ENCODE results near the gene NAPG.
"Not testable (repeated sequence)": the region's sequence is repeated elsewhere in the genome, so short reads cannot be mapped to it uniquely, and the experiment has no call there.

NAPG gene

GRCh38 chr18:10525697-10526560 lies at the start of gene NAPG:
Gene NAPG, plus strand, starts transcription at chr18:10526027. Its CDS starts 76 bp downstream, at chr18:10526103.
- DNase-seq (ENCODE audit: low read depth in 3 of 3) = peak; percentile 77 to 88 (median 83)

DNA sequence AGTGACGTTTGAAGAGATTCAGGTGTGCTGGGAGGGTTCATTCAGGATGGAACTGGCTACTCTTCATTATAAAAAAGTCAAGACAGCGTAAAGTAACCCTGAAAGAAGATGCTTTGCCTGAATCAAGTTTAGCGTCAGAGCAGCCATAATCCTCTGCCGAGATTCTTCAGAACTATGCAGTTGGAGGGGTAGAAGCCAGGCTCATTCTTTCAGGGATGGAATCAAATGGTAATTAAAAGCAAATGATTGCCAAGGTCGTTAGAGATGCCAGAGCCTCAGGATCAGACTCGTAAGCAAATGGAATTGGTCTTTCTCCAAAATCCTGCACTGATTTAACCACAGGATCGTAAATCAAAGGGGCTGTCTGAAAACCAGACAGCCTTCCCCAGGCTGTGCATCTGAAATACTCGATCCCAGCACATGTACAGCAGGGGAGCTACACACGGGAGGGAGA lies 49.5 kb upstream of the NAPG start:
- DNase-seq (ENCODE audit: low read depth in 3 of 3) = no peak

GRCh38 chr18:10477121-10477862 lies 48.5 kb upstream of the NAPG start:
- DNase-seq (ENCODE audit: low read depth in 3 of 3) = no peak

DNA sequence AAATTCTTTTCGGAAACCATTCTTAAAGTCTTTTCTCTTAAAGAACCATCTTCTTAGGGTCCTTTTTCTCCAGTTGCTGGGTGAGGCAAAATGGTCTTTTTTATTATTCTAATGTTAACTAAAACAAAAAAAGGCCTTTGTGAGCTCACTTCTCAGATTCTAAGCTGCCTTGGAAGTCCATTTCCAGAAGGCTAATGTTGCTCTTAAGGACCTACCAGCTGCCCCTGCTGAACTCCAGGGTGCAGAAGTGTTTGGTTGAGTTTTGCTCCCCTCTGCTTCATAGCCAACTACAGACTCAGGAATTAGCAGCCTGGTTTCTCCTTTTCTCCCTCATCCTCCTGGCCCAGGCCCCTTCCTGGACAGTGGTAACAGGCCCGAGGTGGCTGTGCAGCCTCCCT lies 48.0 kb upstream of the NAPG start:
- DNase-seq (ENCODE audit: low read depth in 3 of 3) = no peak

- DNase-seq (ENCODE audit: low read depth in 3 of 3) = no peak
Observed at GRCh38 chr18:10481831-10482230, 44.0 kb upstream of the NAPG start.

GRCh38 chr18:10482363-10482984 lies 43.4 kb upstream of the NAPG start:
- no peak for DNase-seq (ENCODE audit: low read depth in 3 of 3)

DNA sequence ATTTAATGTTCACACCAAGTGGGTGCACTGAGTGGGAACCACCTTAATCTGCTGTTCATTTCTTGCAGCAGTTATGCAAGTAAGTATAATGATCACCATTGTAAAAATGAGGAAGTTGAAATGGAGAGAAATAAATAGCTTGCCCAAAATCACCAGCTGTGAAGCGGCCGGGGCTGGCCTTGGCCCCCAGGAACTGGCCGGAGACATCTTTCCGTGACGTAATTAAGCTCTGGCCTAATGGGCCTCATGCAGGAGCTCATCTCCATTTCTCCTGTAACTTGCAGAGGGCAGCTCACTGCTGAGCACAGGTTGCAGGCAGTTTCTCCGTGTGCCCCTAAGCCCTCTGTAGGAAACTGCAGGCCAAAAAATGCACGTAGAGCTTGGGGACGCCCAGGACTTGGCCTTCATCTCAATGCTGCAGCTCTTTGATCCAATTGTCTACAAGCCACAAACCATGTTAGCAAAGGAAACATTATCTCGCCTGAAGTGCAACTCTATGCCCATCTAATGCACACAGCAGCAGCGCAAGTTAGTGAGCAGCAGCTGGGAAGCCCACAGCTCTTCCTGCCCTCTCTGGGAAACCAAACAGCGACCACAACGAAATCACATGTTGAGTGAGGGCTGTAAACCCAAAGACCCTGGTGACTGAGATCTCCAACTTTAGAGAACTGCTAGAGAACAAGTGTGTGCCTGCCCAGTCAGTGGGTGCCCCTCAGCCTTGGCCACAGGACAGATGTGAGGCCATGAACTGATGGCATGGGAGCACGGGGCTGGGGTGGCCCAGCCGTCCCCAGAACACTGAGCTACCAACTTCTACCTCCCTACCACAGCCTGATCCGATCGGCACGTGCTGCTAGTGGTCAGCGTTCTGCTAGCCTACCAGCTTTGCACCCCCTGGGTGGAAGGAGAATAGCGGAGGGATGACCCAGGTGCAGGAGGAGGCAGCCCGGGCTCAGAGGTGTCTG lies 42.6 kb upstream of the NAPG start:
- DNase-seq (ENCODE audit: low read depth in 3 of 3) = no peak

- no peak for DNase-seq (ENCODE audit: low read depth in 3 of 3)
Observed at GRCh38 chr18:10485475-10485874, 40.4 kb upstream of the NAPG start.

- no peak for DNase-seq (ENCODE audit: low read depth in 3 of 3)
Observed at GRCh38 chr18:10486362-10486761, 39.5 kb upstream of the NAPG start.

DNA sequence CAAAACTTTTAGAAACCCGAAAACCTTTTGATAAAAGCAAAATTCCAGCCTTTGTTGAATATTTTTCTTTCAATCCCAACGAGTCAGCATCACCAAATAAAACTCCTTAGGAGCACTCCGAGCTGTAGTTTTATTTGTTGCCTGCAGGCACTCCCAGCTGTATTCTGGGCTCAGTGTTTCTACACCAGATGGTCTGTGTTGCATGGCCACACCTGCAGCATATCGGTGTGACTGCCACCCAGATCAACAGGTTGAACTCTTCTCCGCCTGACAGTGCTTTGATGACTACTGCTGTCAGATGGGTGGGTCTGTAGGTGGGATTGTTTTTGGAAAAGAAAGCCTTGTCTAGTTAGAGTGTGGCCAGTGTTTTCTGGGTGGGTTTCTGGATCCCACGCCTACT lies 38.7 kb upstream of the NAPG start:
- no peak for DNase-seq (ENCODE audit: low read depth in 3 of 3)

DNA sequence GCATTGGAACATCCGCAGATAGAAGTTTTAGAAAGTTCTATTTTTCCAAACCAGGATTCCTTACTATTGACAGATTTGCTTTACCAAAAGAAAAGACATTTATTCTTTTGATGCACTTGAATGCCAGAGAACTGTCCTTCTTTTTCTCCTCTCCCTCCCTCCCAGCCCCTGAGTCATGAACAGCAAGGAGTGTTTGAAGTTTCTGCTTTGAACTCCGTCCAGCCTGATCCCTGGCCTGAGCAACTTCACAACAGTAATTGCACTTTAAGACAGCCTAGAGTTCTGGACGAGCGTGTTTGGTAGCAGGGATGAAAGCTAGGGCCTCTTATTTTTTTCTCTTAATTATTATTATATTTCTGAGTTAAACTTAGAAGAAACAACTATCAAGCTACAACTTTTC lies 37.8 kb upstream of the NAPG start:
- no peak for DNase-seq (ENCODE audit: low read depth in 3 of 3)

- DNase-seq (ENCODE audit: low read depth in 3 of 3) = peak; percentile 25 to 59 (median 25)
Observed at GRCh38 chr18:10490401-10491165, 35.2 kb upstream of the NAPG start.

- DNase-seq (ENCODE audit: low read depth in 3 of 3) = no peak
Observed at GRCh38 chr18:10495936-10496335, 29.9 kb upstream of the NAPG start.

GRCh38 chr18:10497206-10497749 lies 28.5 kb upstream of the NAPG start:
- no peak for DNase-seq (ENCODE audit: low read depth in 3 of 3)

DNA sequence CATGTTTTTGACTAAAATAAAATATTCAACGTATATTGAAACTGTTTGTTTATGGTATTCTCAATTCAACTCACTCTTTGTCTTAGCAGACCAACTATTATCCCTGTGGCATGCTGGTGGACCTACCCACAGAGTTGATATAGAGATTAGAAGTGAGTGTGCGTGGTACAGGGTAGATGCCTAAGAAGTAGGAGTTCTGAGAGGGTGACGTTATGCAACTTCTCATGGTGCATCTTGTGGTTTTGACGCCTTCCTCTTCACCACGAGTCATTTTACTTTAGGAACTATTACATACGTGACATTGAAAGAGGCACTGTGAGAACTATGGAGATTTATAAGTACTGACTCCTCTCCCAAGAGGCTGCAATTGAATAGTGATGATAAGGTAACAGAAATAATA lies 26.6 kb upstream of the NAPG start:
- no peak for DNase-seq (ENCODE audit: low read depth in 3 of 3)

- DNase-seq (ENCODE audit: low read depth in 3 of 3) = no peak
Observed at GRCh38 chr18:10500038-10500437, 25.8 kb upstream of the NAPG start.

GRCh38 chr18:10504723-10505122 lies 21.1 kb upstream of the NAPG start:
- no peak for DNase-seq (ENCODE audit: low read depth in 3 of 3)

- DNase-seq (ENCODE audit: low read depth in 3 of 3) = not testable (repeated sequence)
Observed at GRCh38 chr18:10505892-10506291, 19.9 kb upstream of the NAPG start.

DNA sequence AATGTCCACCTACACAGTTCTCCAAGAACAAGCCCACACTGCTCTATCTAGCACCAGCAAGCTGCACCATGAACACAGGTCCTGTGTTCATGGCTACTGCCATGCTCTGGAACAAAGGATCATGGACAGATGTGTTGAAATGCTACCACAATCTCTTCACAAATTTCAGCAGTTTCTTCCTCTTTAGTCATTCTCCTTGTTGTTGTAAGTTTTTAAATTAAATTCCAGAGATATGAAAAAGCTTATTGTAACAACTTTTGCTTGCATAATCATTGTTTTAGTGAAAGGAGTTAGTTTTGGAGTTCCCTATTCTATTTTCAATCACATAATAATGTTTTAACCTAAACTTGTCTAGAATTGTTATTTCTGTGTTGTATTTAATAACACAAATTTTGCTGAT lies 17.2 kb upstream of the NAPG start:
- no peak for DNase-seq (ENCODE audit: low read depth in 3 of 3)

GRCh38 chr18:10511236-10511635 lies 14.6 kb upstream of the NAPG start:
- no peak for DNase-seq (ENCODE audit: low read depth in 3 of 3)
